ENCODE data around the gene HNRNPCL4. TPM values are rescaled to one million over a fixed set of nuclear protein-coding genes. Genes with fewer than 3 reads are reported as not detected.
"Not testable (repeated sequence)": the region's sequence is repeated elsewhere in the genome, so short reads cannot be mapped to it uniquely, and the experiment has no call there.

The HNRNPCL4 gene
- polyA plus RNA-seq (ENCODE audit: insufficient read length): not detected

- not testable (repeated sequence) for DNase-seq
These were observed at the start of gene HNRNPCL4 for GRCh38 chr1:13165531-13165930. TSS of gene HNRNPCL4 (minus strand) at chr1:13165631. CDS start at chr1:13165467, 164 bp downstream.

- DNase-seq: not testable (repeated sequence)
These were observed 43.3 kb upstream of the HNRNPCL4 start for GRCh38 chr1:13208712-13209111.

GRCh38 chr1:13201309-13201708 is 35.9 kb upstream of the HNRNPCL4 start, which contains the start of gene PRAMEF13:
TSS of gene PRAMEF13 (minus strand) at chr1:13201409. CDS start at chr1:13199589, 1,820 bp downstream.
- not testable (repeated sequence) for DNase-seq

DNA sequence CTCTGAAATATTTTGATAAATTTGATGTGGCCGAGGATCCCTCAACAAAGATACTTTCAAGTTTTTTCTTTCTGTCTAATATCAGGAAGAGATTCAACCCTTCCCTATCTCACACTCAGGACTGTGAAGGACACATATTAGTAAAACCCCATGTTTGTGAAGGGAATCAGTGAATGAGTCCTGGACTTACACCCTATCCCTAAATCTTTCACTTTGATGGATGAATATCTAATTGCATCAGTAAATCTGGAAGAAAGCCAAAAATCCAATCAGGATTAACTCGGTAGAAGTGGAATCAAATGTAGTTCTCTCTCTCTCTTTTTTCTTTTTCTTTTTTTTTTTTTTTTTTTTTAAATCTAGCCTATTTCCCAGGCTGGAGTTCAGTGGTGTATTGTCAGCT is 6.1 kb upstream of the HNRNPCL4 start, which contains the start of gene PRAMEF9:
Gene PRAMEF9 (plus strand): TSS at position 301 of the 400 bp plus-strand sequence. CDS start 3,433 bp downstream, outside the sequence.
- DNase-seq: not testable (repeated sequence)

GRCh38 chr1:13155909-13156308 is 9.5 kb downstream of the HNRNPCL4 start, which contains the start of gene PRAMEF26:
TSS of gene PRAMEF26 (minus strand) at chr1:13156009. CDS start at chr1:13153095, 2,914 bp downstream.
- not testable (repeated sequence) for DNase-seq

- DNase-seq: not testable (repeated sequence)
These were observed 48.7 kb downstream of the HNRNPCL4 start, which contains the start of gene HNRNPCL2 for GRCh38 chr1:13116754-13117153. TSS of gene HNRNPCL2 (minus strand) at chr1:13116854. CDS start at chr1:13116400, 454 bp downstream.

Other genes with a start within 250 kb of the HNRNPCL4 start
- gene PRAMEF7, start 249.0 kb downstream of the HNRNPCL4 start, polyA plus RNA-seq (ENCODE audit: insufficient read length): not detected
- gene PRAMEF6, start 218.1 kb downstream of the HNRNPCL4 start, polyA plus RNA-seq (ENCODE audit: insufficient read length): not detected
- gene PRAMEF27, start 109.1 kb downstream of the HNRNPCL4 start, polyA plus RNA-seq (ENCODE audit: insufficient read length): not detected
- not detected for gene HNRNPCL3, start 104.9 kb downstream of the HNRNPCL4 start, polyA plus RNA-seq (ENCODE audit: insufficient read length)
- gene PRAMEF25, start 94.9 kb downstream of the HNRNPCL4 start, polyA plus RNA-seq (ENCODE audit: insufficient read length): not detected
- 0.18 TPM for gene HNRNPCL2, start 48.8 kb downstream of the HNRNPCL4 start, polyA plus RNA-seq (ENCODE audit: insufficient read length)
- not detected for gene PRAMEF26, start 9.6 kb downstream of the HNRNPCL4 start, polyA plus RNA-seq (ENCODE audit: insufficient read length)
- not detected for gene PRAMEF9, start 6.2 kb upstream of the HNRNPCL4 start, polyA plus RNA-seq (ENCODE audit: insufficient read length)
- not detected for gene PRAMEF13, start 35.8 kb upstream of the HNRNPCL4 start, polyA plus RNA-seq (ENCODE audit: insufficient read length)
- not detected for gene PRAMEF18, start 60.5 kb upstream of the HNRNPCL4 start, polyA plus RNA-seq (ENCODE audit: insufficient read length)
- not detected for gene PRAMEF5, start 88.6 kb upstream of the HNRNPCL4 start, polyA plus RNA-seq (ENCODE audit: insufficient read length)
- not detected for gene PRAMEF8, start 119.5 kb upstream of the HNRNPCL4 start, polyA plus RNA-seq (ENCODE audit: insufficient read length)
- not detected for gene PRAMEF33, start 137.9 kb upstream of the HNRNPCL4 start, polyA plus RNA-seq (ENCODE audit: insufficient read length)
- gene PRAMEF15, start 149.9 kb upstream of the HNRNPCL4 start, polyA plus RNA-seq (ENCODE audit: insufficient read length): not detected
- gene PRAMEF14, start 181.5 kb upstream of the HNRNPCL4 start, polyA plus RNA-seq (ENCODE audit: insufficient read length): not detected
- not detected for gene PRAMEF19, start 206.3 kb upstream of the HNRNPCL4 start, polyA plus RNA-seq (ENCODE audit: insufficient read length)
- gene PRAMEF17, start 224.0 kb upstream of the HNRNPCL4 start, polyA plus RNA-seq (ENCODE audit: insufficient read length): not detected
- not detected for gene PRAMEF20, start 244.8 kb upstream of the HNRNPCL4 start, polyA plus RNA-seq (ENCODE audit: insufficient read length)

All from hindlimb muscle (tissue), 1 donor.